ENCODE results near the gene MYH2.
"Not testable (repeated sequence)": the region's sequence is repeated elsewhere in the genome, so short reads cannot be mapped to it uniquely, and the experiment has no call there.

Gene MYH2

DNA sequence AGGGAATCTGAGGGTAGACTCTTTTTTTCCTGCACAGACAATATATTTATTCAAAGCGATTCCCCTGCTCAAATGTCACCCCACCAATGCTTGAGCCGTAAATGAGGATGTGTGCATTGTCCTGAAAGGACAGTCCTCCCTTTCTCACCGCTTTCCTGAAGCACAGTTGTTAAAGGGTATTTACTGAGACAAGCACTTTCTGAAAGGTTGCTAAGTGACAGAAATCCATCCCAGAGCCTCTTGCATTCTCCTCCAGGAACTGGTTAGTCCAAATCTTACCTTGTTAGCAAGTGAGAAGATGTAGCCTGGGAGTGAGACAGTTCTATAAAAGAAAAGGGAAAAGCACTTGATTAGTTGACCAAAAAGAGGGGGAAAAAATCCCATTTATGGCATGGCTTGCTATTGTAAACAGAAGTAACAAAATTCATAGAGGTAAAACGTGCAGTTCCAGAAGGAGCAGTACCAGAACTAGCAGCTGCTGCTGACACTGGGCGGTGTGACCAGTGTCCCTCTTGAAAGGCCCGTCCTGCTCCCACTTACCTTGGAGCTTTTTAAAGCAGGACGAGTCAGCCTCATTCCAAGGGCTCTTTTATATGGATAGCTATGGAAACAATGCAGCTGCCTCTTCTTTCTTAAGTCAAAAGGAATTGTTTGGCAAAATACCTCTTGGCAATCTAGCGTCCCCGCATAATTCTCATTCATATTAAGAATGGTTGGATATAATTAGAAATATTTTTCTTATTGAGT is at the start of gene MYH2:
MYH2 (minus strand) TSS at position 563 of the 747 bp plus-strand sequence. CDS start 1,738 bp downstream, outside the sequence.
- DNase-seq (ENCODE audit: low read depth) = no peak

- DNase-seq (ENCODE audit: low read depth) = no peak
These were observed 49.2 kb upstream of the MYH2 start for GRCh38 chr17:10598621-10599020.

GRCh38 chr17:10589553-10590145 is 40.2 kb upstream of the MYH2 start:
- DNase-seq (ENCODE audit: low read depth) = no peak

GRCh38 chr17:10585529-10585928 is 36.1 kb upstream of the MYH2 start:
- no peak for DNase-seq (ENCODE audit: low read depth)

DNA sequence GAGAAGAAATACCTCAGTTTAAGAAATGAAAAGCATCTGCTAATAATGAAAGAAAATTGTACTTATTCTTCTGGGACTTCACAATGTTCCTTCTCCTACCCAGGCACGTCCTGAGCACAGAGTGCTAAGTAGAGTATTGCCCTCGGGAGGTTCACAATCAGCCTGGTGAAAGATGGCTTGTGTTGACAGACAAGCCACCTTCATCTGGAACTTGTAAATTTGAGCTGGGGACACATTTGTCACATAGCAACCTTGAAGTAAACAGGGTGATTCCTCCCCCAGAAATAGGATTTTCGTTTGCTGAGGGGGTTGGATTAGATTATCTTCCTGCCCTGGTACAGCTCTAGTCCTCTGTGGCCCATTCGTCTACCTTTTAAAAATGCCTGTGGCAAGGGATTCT is 34.4 kb upstream of the MYH2 start:
- DNase-seq (ENCODE audit: low read depth) = no peak

DNA sequence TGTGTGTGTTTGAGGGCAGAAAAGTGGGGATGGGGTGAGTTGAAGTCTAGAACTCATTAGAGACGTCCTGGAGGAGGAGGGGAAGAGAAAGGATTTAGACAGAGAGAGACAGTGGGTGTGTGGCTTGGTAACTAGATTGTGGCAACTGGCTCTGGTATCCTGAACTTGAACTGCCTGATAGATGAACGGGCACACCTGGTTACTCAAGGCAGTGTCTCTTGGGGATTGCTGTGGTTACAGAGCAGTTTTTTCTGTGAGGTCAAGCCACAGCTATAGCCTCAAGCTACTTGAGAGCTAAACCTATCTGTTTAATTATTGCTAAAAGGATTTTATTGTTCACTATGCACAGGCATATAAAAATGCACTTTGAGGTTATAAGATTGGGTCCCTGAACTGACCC is 29.8 kb upstream of the MYH2 start:
- DNase-seq (ENCODE audit: low read depth) = no peak

GRCh38 chr17:10574324-10574723 is 24.9 kb upstream of the MYH2 start:
- DNase-seq (ENCODE audit: low read depth) = no peak

DNA sequence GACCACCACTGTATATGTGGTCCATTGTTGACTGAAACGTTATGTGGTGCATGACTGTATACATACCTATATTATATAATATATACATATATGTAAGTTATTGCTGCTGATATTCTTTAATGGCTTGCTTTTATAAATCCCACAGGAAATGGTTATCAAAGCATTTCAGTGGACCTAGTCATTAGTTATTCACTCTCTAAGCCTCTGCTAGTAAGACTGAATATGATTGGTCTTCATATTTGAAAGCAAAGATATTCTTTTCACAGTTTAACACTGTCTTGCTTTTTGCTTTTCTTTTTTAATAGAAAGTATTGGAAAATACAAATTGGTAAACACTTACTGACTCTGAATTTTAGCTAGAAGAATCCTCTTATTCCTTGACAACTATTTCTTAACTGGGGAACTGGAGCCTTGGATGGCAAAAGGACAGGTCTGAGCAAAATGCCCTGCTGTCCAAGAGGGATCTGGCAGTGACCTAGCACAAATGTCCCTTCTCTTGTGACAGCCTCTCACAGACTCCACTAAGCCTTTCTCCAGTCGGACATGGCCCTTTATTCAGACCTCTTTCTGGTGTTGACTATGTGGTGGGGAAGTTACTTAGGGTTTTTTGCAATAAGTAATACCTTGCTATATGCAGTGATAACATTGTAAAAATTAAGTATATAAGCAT is 14.7 kb upstream of the MYH2 start:
- no peak for DNase-seq (ENCODE audit: low read depth)

GRCh38 chr17:10558049-10558448 is 8.6 kb upstream of the MYH2 start:
- DNase-seq (ENCODE audit: low read depth) = no peak

DNA sequence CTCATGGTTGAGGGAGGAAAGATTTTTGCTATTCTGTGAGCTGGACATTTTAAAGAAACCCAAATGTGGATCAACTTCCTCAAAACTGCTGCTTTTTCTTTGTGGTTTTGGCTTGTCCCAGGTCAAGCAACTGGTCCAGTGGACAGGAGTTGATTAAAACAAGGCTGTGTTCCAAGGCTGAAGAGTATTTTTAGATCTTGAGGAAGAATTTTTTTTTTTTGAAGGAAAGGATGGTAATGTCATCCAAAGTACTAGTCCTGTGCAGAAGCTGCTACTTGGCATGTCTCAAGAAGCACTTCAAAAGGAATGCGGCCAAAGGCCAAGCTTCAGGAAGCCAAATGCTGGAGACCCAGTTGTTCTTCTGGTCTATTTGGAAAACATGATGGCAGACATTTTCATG is 8.0 kb upstream of the MYH2 start:
- no peak for DNase-seq (ENCODE audit: low read depth)

DNA sequence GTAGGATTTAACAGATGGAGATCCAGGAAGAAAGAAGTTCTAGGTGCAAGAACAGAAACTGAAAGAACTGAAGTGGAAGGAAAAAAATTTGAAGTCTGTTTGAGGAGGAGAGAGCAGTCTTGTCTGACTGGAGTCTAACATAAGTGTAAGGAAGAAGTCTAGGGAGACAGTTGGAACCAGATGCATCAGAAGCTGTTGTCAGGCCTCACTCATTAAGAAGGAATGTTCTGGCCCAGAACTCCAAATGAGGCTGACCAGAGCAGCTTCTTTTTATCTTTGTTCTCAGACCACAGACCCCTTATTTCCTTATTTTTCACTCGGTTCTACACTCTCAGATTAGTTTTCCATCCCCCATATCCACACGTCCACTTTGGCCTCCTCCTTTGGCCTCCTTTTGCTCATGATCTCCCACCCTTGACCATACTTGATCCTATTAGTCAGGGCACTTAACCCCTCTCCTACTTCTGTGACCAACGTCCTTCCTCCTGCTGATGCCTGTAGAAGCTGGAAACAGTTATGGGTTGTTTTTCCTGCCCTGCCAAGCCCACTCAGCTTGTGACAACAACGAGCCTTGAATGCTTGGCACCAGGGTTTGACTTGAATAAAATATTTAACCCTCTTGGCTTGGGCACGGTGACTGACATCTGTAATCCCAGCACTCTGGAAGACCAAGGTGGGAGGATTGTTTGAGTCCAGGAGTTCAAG is 7.0 kb upstream of the MYH2 start:
- DNase-seq (ENCODE audit: low read depth) = no peak

DNA sequence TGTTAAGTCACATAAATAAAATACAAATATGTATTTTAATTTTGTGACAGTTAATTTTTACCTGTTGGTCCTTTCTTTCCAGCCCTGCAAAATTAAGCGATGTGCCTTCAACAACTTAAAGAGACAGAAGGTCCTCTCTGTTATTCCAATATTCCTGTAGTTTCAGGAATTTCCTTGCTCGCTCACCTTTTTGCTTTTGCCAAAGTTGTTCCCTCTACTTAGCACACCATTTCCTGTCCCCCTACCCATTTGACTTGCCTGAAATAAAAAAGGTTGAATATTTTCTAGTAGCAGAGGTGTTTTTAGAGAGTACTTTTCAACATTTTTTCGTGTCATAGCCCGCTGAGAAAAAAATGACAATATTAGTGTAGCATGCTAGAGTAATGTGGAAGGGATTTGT is 556 bp upstream of the MYH2 start:
- DNase-seq (ENCODE audit: low read depth) = no peak

DNA sequence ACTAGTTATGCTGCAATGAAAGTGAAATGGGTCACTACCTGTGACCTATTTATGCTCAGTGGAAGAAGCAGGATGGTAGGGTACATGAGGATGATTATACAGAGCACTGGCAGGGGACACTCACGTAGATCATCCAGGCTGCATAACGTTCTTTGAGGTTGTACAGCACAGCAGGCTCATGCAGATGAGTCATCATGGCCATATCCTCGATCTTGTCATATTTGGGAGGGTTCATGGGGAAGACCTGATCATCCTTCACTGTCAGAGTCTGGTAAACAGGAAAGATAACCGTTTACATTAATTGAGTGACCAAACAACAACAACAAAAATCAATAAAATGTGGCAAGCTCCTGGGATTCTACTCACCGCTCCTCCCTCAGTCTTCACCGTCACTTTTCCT is 2.1 kb downstream of the MYH2 start:
- DNase-seq (ENCODE audit: low read depth) = no peak

DNA sequence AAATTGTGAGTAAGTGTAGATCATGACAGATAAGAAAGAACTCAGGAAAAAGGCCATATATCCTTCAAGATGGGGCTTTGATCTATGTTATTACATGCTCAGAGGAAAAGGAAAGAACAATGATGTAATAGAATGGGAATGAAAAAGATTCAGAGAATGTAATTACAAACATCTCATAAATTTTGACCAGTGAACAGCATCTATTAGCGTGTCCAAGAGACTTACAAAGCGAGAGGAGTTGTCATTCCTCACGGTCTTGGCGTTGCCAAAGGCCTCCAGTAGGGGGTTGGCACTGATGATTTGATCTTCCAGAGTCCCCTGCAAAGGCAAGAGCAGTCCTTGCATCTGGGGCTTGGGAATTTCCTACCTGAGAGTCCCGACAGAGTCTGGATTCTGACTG is 6.0 kb downstream of the MYH2 start:
- not testable (repeated sequence) for DNase-seq (ENCODE audit: low read depth)

- DNase-seq (ENCODE audit: low read depth) = not testable (repeated sequence)
These were observed 8.3 kb downstream of the MYH2 start for GRCh38 chr17:10541179-10541578.

DNA sequence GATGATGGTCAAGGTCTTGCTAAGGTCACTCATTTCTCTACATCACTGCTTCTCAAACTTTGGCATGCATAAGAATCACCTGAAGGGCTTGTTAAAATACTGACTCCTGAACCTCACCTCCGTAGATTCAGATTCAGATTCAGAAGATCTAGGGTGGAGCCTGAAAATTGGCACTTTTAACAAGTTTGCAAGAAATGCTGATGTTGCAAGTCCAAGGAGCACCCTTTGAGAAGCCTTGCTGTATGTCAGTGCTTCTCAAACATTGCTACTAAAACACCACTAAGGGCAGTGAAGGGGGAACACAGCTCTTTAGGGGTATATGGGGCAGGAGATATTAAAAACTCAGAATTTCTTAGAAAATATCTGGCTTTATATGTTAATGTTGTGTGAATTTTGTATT is 17.4 kb downstream of the MYH2 start:
- DNase-seq (ENCODE audit: low read depth) = no peak

DNA sequence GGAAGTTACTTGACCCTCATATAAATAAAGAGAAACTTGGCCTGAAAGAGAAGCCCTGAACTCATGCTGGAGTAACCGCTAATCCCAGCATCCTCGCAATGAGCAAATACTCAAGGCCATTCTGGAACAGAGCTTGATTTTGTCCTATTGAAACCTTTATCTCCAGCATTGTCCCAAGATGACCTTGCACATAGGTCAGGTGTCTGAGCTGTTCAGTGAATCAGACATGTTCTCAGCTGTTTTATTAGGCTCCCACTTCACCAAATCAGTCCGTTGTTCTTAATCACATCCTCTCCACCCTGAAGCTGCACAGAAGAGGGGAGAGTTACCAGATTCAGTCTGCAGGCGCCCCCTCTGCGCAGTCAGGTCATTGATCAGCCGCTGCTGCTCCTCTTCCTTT is 22.0 kb downstream of the MYH2 start:
- no peak for DNase-seq (ENCODE audit: low read depth)

DNA sequence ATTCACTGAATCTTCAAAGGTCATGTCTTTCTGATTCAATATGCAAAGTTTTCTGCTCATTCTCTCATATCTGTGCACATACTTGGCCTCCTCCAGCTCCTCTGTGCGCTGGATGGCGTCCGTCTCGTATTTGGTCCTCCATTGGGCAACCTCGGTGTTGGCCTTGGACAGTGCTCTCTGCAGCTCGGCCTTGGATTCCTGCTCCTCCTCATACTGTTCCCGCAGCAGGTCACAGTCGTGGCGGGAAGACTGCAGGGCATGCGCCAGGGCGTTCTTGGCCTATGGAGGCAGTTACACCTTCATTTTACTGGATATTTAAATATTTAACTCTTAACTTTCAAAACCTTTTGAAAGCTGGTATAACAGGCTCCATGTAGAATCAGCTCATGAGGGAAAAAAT is 22.9 kb downstream of the MYH2 start:
- DNase-seq (ENCODE audit: low read depth) = no peak

DNA sequence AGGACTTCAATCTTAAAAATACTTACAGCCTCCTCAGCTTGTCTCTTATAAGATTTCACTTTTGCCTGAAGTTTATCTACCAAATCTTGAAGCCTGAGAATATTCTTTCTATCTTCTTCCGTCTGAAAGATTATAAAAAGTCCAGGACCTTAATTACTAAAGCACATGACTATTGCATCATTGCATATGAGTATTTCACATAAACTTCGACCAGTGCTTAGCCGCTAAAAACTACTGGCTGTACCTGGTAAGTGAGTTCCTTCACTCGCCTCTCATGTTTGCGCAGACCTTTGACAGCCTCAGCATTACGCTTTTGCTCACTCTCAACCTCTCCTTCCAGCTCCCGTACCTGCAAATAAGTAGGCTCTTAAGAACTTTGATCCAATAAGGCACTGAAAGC is 26.4 kb downstream of the MYH2 start:
- DNase-seq (ENCODE audit: low read depth) = no peak

DNA sequence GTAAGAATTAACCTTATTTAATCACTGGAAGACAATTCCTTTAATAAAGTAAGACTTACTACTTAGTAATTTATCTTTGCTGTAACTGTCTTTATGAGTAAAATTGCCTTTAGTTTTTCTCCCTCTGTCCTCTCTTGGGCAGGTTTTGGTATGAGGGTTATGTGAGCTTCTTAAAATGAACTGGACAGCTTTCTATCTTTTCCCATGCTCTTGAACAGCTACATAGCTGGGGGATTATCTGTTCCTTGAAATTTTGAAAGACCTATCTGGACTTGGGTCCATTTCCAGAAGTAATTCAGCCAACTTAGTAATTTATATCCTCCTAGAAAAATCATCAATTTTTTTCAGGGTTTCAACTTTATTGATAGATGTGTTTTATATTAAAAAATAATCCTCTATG is 27.5 kb downstream of the MYH2 start:
- DNase-seq (ENCODE audit: low read depth) = no peak

- no peak for DNase-seq (ENCODE audit: low read depth)
These were observed 31.0 kb downstream of the MYH2 start, which contains the start of gene MYH1 for GRCh38 chr17:10518271-10519037. MYH1 (minus strand) TSS chr17:10518542; CDS start chr17:10516642, 1,900 bp downstream.

DNA sequence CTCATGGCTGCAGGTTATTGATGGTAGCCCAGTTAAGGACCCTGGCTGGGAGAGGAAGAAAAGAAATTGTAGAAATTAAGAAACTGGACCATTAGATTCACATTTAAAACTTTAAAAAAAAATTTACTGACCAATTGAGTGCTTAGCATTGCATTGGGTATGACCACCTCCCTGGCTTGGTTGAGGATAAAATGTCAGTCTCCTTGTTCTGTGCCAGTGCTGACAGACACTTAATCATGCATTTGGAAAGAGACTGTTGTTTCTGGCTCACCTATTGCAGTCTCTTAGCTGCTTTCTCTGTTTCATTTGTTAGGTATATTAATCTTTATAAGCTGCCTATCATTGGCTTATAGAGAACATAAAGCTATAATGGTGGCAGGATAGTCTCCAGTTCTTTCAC is 32.8 kb downstream of the MYH2 start:
- DNase-seq (ENCODE audit: low read depth) = no peak
